GM18951 (cell line): ENCODE data around the gene FAN1.
A peak's percentile ranks its signal among the peaks of the same experiment; 100 is the strongest.

Source experiments
- POLR2A ChIP-seq: IDR thresholded peaks from 4 replicates; pipeline ENCODE4 v1.6.1; 2011; ENCODE audit warnings: mild to moderate bottlenecking; ENCODE audit not compliant: insufficient read length, insufficient read depth; ENCODE audit errors: extremely low read depth
- in situ Hi-C: fragments of 300-500 bp; cut with MboI; formaldehyde crosslinking; loops from one replicate; pipeline ENCODE4 v1.12.0; 2022; ENCODE audit warnings: low sequenced_read_pairs, mixed read lengths, inconsistent platforms; ENCODE audit not compliant: unreplicated experiment

FAN1 gene

GRCh38 chr15:30903497-30904187 lies at the start of gene FAN1:
Gene FAN1, plus strand, starts transcription at chr15:30903915. Its CDS starts 749 bp downstream, at chr15:30904664.
- TF ChIP-seq POLR2A: peak; percentile 84
- in situ Hi-C loops: no loop called here

DNA sequence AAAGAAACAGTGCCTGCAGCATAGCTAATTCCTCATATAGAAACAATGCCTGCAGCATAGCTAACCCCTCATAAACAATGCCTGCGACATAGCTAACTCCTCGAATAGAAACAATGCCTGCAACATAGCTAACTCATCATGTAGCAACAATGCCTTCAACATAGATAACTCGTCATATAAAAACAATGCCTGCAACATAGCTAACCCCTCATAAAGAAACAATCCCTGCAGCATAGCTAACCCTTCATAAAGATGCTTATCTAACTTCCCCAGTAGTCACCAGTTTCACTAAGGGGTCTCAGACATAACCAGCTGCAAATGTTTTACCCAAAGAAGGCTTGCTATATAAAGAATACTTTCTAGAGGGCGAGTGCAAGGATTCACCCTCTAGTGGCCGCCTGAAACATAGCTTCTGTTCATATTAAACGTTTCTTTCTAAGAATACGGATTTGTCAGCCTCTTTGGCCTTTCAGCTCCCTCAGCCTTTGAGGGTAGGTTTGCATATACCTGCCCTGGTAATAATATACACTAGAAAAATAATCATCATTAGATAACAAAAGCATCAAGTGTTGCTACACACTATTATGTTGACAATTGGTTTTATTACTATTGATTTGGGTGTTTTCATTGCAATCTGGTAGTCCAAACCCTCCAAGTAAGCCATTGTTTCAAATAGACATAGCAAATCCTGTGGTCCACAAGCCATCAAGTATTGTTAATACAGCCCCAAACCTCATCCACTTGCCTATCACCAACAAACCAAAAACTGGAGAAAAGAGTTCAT lies 44.4 kb upstream of the FAN1 start:
- TF ChIP-seq POLR2A: no peak

GRCh38 chr15:30865257-30865656 lies 38.5 kb upstream of the FAN1 start:
- in situ Hi-C loops: no loop called here
- no peak for TF ChIP-seq POLR2A

More for the DNA sequence above, 44.4 kb upstream of the FAN1 start:
- in situ Hi-C loops: no loop called here

DNA sequence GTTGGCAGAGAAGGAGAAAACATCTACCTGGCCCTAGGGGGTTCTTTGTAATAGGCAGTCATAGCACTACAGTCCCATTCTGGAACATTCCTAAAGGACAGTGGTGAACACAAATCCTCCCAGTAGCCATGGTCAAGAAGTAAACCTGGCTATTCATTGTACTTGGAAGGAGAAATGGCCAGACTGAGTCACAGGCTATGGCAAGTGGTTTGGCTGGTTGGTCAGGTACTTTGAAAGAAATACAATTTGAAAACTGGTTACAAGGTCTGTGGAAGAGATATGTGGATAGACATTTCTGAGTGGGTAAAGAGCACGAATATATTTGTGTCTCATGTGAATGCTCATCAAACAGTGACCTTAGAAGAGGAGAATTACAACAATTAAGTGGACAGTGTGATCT lies 33.0 kb upstream of the FAN1 start:
- TF ChIP-seq POLR2A: no peak
- in situ Hi-C loops: no loop called here

GRCh38 chr15:30872341-30872748 lies 31.4 kb upstream of the FAN1 start:
- in situ Hi-C loops: no loop called here
- no peak for TF ChIP-seq POLR2A

DNA sequence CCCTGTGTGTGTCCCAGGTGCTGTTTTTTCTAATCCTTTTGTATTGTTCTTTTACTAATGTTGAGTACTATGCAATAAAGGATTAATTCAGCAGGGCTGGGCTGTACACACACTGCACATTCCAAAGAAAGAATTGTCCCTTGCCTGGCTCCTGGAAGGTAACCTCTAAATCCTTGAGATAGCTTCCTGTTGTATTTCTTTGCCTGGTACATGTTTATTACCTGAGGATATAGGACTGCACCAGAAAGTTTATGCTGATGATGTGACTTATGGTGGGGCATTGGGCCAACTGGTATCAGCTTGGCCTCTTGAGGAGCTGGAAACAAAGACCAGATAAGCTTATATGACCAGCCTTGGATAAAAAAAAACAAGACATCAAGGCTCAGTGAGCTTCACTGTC lies 26.6 kb upstream of the FAN1 start:
- no peak for TF ChIP-seq POLR2A
- in situ Hi-C loops: loop anchor here (25.0 kb wide), 1 partner anchor 610 kb away; no protein-coding TSS in a partner anchor

- in situ Hi-C loops: loop anchor here (25.0 kb wide), 1 partner anchor 609 kb away; no protein-coding TSS in a partner anchor
- TF ChIP-seq POLR2A: no peak
Measured at GRCh38 chr15:30878515-30878914, 25.2 kb upstream of the FAN1 start.

- in situ Hi-C loops: loop anchor here (25.0 kb wide), 1 partner anchor 604 kb away; no protein-coding TSS in a partner anchor
- no peak for TF ChIP-seq POLR2A
Measured at GRCh38 chr15:30882849-30883433, 20.8 kb upstream of the FAN1 start.

- in situ Hi-C loops: loop anchor here (25.0 kb wide), 1 partner anchor 604 kb away; no protein-coding TSS in a partner anchor
Measured at GRCh38 chr15:30883666-30884065, 20.0 kb upstream of the FAN1 start.

- in situ Hi-C loops: loop anchor here (25.0 kb wide), 1 partner anchor 601 kb away; no protein-coding TSS in a partner anchor
- TF ChIP-seq POLR2A: no peak
Measured at GRCh38 chr15:30885814-30886213, 17.9 kb upstream of the FAN1 start.

DNA sequence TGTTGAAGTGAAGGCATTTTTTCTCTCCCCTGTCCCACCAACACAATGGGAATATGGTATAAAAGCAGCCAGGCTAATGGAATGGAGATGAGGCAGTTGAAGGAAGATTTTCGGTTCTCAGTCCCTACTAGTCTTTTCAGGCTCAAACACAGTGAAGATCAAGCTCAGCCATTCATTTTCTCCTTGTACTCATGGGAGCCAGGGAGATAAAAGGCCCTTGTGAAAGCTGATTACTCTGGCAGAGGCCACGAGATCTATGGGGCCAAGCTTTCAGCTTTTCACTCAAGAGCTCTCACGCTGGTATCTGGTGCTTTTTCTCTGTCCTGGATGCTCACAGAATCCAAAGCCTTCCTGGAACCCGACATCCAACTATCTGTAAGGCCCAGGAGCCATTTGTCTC lies 14.5 kb upstream of the FAN1 start:
- in situ Hi-C loops: loop anchor here (25.0 kb wide), 1 partner anchor 598 kb away; no protein-coding TSS in a partner anchor
- no peak for TF ChIP-seq POLR2A

GRCh38 chr15:30895461-30896210 lies 8.1 kb upstream of the FAN1 start:
- no peak for TF ChIP-seq POLR2A
- in situ Hi-C loops: loop anchor here (25.0 kb wide), 1 partner anchor 592 kb away; no protein-coding TSS in a partner anchor
